Stimulated activated CD8-positive, alpha-beta memory T cell treated with anti-CD3 and anti-CD28 coated beads, Interleukin-2, amount 100 ng/mL, for 48 hours (primary cell): ENCODE results near the gene VPS13D.
A peak's percentile ranks its signal among the peaks of the same experiment; 100 is the strongest.

Source experiments
- DNase-seq, 2 donors: peaks; one replicate each; pipeline ENCODE4 v3.0.0-alpha.2; 2020; ENCODE audit warnings: low read depth in 2 of 2

VPS13D gene

GRCh38 chr1:12549460-12550349 is 319.9 kb downstream of the VPS13D start:
- peak in 1 of 2 donors; percentile 12 for DNase-seq

- DNase-seq = no peak
These were observed 321.8 kb downstream of the VPS13D start for GRCh38 chr1:12551584-12551983.

GRCh38 chr1:12552111-12552888 is 322.5 kb downstream of the VPS13D start:
- no peak for DNase-seq

GRCh38 chr1:12552951-12553921 is 323.4 kb downstream of the VPS13D start:
- DNase-seq = no peak

GRCh38 chr1:12553963-12554362 is 324.1 kb downstream of the VPS13D start:
- no peak for DNase-seq

- DNase-seq = no peak
These were observed 324.9 kb downstream of the VPS13D start for GRCh38 chr1:12554521-12555305.

- no peak for DNase-seq
These were observed 325.9 kb downstream of the VPS13D start for GRCh38 chr1:12555411-12556367.

- DNase-seq = no peak
These were observed 326.6 kb downstream of the VPS13D start for GRCh38 chr1:12556368-12556930.

- DNase-seq = no peak
These were observed 327.4 kb downstream of the VPS13D start for GRCh38 chr1:12556957-12557935.

- no peak for DNase-seq
These were observed 331.3 kb downstream of the VPS13D start for GRCh38 chr1:12561121-12561520.
